Immature natural killer cell (primary cell): Measurements from ENCODE around the gene PKNOX2. TPM values are rescaled to one million over a fixed set of nuclear protein-coding genes. Genes with fewer than 3 reads are reported as not detected.

Experiments used
- DNase-seq, 3 donors: peaks; one replicate each; pipeline ENCODE4 v3.0.0; 2022; ENCODE audit warnings: mixed read lengths in 1 of 3
- H3K27ac Mint-ChIP-seq, 6 donors: one replicate each; pipeline ENCODE4 v1.8.0; 2020; ENCODE audit warnings: mixed read lengths in 6 of 6, mild to moderate bottlenecking in 5 of 6, inconsistent platforms in 4 of 6, moderate library complexity in 3 of 6
- H3K27me3 Mint-ChIP-seq, 3 donors: one replicate each; pipeline ENCODE4 v1.8.0; 2020 to 2021; ENCODE audit warnings: low read depth in 3 of 3, mild to moderate bottlenecking in 3 of 3, mixed read lengths in 3 of 3, moderate library complexity in 3 of 3, inconsistent platforms in 1 of 3
- H3K36me3 Mint-ChIP-seq, 3 donors: one replicate each; pipeline ENCODE4 v1.8.0; 2020; ENCODE audit warnings: mixed read lengths in 3 of 3, inconsistent platforms in 2 of 3, mild to moderate bottlenecking in 2 of 3
- H3K4me1 Mint-ChIP-seq, 2 donors: one replicate each; pipeline ENCODE4 v1.8.0; 2020; ENCODE audit warnings: inconsistent platforms in 2 of 2, mild to moderate bottlenecking in 2 of 2, mixed read lengths in 2 of 2, moderate library complexity in 1 of 2
- H3K4me3 Mint-ChIP-seq, 5 donors: one replicate each; pipeline ENCODE4 v1.8.0; 2020; ENCODE audit warnings: mild to moderate bottlenecking in 5 of 5, mixed read lengths in 5 of 5, inconsistent platforms in 3 of 5, moderate library complexity in 3 of 5
- H3K9me3 Mint-ChIP-seq, 6 donors: one replicate each; pipeline ENCODE4 v1.8.0; 2020; ENCODE audit warnings: mild to moderate bottlenecking in 6 of 6, mixed read lengths in 6 of 6, inconsistent platforms in 4 of 6, moderate library complexity in 3 of 6
- polyA plus RNA-seq, 3 donors: library from polyadenylated mRNA; unstranded; fragments of 300-500 nt; fragmentation: Illumina TruSeq; gene quantifications; one replicate each; pipeline ENCODE4 v1.2.3, GENCODE V29; 2021

Gene PKNOX2
- polyA plus RNA-seq, 3 donors from 2014 or later, result not detected

DNA sequence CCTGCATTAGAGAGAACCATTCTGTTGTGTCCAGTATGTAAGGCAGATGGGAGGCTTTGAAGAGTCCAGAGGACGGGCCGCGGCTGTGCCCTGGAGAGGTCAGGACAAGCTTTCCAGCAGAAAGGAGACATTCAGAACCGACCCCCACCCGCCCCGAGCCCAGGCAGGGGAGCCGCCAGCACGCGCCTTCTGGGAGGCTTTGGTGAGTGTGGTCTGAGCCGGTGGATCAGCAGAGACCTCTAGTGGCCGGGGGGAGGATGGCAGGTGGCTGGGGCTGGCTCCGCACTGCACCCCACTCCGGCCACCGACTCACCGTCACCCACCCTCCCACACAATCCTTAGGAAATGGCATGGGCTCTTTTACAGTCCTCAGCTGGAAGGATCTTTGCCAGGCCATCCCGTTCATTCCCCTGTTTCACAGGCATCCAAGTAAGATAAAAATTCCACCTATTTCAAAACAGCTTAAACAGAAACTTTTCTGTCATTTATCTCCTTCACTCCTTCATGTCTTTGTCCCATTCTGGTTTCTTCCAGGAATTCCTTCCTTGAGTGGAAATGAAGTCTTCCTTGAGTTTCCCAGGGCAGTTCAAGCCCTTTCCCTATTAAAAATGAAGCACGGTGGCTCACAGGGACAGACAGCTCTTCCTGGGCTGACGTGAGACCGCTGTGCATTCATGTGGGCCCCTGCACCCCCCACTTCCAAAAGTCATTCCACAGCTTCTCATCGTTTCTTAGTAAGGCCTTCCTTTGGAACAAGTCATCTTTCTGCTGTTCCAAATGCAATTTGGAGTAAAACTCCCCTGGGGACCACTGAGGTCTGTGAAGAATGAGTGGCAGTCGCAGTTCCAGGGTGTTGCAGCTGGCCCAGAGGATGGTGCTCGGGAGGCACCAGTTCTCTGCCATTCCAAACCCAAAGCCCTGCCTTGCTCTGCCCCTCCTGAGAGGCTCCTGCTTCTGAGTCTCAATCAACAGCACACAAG, 240.6 kb downstream of the PKNOX2 start:
- Mint-ChIP-seq H3K27ac (no peak overlapping the region), H3K4me3 (peak overlapping the region in 2 of 5 donors; percentile 12 to 53)
- DNase-seq, result peak; percentile 39 to 57 (median 49)

DNA sequence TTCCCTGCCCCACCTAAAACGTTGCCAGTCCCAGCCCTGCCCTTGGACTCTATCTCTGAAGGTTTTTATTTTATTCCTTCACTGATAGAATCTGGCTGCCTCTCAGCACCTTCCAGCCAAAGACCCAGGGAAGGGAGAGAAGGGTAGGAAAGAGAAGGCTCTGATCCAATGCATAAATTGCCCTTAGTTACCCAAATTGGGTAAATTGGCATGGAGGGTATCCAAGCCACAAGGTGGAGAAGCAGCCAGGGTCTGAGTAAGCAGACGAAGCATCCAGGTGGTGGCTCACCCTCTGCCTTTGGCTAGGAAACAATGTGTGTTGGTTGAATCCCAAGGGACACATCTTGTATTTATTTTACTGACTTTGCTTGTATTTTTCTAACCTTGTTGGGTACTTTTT, 242.5 kb downstream of the PKNOX2 start:
- H3K4me1 Mint-ChIP-seq, result peaks cover 6 to 12% of the 10 kb centered on the region in 2 donors
- peaks cover 11 to 32% (median 12%) of the 10 kb centered on the region in 3 donors for H3K27me3 Mint-ChIP-seq
- DNase-seq, result no peak

More for the DNA sequence above, 240.6 kb downstream of the PKNOX2 start:
- Mint-ChIP-seq H3K9me3 (no peaks in the 10 kb centered on the region), H3K4me1 (peaks cover 6 to 12% of the 10 kb centered on the region in 2 donors), H3K27me3 (peaks cover 12 to 41% (median 15%) of the 10 kb centered on the region in 3 donors), H3K36me3 (no peaks in the 10 kb centered on the region)

DNA sequence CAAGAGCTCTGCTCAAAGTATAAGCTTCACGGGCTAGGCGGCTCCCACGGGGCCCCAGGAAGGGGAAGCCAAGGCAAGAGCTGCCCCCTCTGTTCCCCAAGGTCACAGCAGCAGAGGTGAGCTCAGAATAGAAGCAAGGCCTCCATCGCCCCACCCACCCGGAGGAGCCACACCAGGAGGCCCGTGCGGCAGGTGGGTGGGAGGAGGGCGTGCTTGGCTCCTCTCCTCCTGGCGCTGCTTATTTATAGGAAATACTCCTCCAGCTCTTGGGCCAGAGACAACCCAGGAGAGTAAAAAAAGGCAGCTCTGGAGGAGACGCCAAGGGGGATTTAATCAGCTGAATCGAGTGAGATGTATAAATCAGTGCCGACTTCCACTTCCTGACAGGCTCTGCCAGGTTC, 243.8 kb downstream of the PKNOX2 start:
- Mint-ChIP-seq H3K27me3 (peaks cover 11 to 23% (median 13%) of the 10 kb centered on the region in 3 donors), H3K27ac (no peak overlapping the region), H3K4me3 (no peak overlapping the region), H3K9me3 (no peaks in the 10 kb centered on the region), H3K4me1 (peaks cover 6 to 12% of the 10 kb centered on the region in 2 donors), H3K36me3 (no peaks in the 10 kb centered on the region)
- DNase-seq, result no peak

More for the DNA sequence above, 242.5 kb downstream of the PKNOX2 start:
- H3K4me3 Mint-ChIP-seq, result no peak overlapping the region
- H3K36me3 Mint-ChIP-seq, result no peaks in the 10 kb centered on the region
- no peak overlapping the region for H3K27ac Mint-ChIP-seq
- H3K9me3 Mint-ChIP-seq, result no peaks in the 10 kb centered on the region

DNA sequence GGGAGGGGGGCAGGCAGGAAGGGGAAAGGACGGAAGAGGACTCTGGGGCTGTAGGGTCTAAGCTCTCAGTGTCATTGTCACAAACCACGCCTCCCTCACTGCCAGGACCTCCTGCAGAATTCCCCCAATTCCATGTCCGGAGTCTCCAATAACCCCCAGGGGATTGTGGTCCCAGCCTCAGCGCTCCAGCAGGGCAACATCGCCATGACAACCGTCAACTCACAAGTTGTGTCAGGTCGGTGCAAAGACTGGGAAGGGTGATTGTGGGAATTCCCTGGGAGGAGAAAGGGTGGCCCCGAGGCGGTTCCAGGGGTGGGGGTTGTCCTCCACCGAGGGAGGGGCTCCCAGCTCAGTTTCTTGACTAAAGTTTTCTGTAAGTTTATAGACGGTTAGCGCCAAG, 245.5 kb downstream of the PKNOX2 start:
- H3K4me3 Mint-ChIP-seq, result no peak overlapping the region
- H3K36me3 Mint-ChIP-seq, result no peaks in the 10 kb centered on the region
- DNase-seq, result no peak
- peaks cover 9 to 14% (median 11%) of the 10 kb centered on the region in 3 donors for H3K27me3 Mint-ChIP-seq
- no peaks in the 10 kb centered on the region for H3K9me3 Mint-ChIP-seq
- no peak overlapping the region for H3K27ac Mint-ChIP-seq
- H3K4me1 Mint-ChIP-seq, result peaks cover 2 to 4% of the 10 kb centered on the region in 2 donors

DNA sequence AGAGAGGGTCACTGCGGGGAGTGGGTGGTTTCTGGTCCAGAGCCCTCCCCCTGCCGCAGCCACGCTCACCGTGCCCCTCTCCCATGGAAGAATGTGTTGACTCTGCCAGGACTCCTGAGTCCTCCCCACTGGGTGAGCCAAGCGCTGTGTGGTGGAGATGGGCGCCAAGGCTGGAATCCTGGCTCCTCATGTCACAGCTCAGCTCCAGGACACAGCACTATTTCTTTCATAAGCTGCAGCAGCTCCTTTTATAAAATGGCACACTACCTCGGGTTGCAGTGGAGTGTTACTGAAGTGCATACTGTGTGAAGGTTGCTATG, 247.6 kb downstream of the PKNOX2 start:
- no peak for DNase-seq
- Mint-ChIP-seq H3K27me3 (peaks cover 3 to 9% (median 5%) of the 10 kb centered on the region in 3 donors), H3K4me1 (no peaks in the 10 kb centered on the region), H3K4me3 (no peak overlapping the region), H3K36me3 (no peaks in the 10 kb centered on the region), H3K9me3 (no peaks in the 10 kb centered on the region), H3K27ac (no peak overlapping the region)

DNA sequence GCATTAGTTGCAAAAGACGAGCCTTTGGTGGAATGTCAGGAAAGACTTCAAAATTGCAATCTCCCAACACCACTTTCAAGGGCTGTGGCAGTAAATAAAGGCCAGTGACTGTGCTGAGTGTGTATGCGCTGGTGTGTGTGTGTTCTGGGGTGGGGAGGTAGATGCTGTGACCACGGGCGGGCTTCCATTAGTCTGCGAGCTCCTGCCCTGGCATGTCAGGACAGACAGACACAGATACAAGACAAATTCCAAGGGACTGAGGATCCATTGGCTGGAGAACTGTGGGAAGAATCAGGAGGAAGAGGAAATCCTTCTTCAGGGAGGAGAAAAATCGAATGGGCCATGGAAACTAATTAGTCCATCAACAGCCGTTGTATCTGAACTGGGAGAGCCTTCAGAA, 248.0 kb downstream of the PKNOX2 start:
- H3K27ac Mint-ChIP-seq, result no peak overlapping the region
- H3K4me1 Mint-ChIP-seq, result no peaks in the 10 kb centered on the region
- DNase-seq, result no peak
- no peak overlapping the region for H3K4me3 Mint-ChIP-seq
- H3K9me3 Mint-ChIP-seq, result no peaks in the 10 kb centered on the region
- H3K36me3 Mint-ChIP-seq, result no peaks in the 10 kb centered on the region
- peaks cover 3 to 9% (median 5%) of the 10 kb centered on the region in 3 donors for H3K27me3 Mint-ChIP-seq

DNA sequence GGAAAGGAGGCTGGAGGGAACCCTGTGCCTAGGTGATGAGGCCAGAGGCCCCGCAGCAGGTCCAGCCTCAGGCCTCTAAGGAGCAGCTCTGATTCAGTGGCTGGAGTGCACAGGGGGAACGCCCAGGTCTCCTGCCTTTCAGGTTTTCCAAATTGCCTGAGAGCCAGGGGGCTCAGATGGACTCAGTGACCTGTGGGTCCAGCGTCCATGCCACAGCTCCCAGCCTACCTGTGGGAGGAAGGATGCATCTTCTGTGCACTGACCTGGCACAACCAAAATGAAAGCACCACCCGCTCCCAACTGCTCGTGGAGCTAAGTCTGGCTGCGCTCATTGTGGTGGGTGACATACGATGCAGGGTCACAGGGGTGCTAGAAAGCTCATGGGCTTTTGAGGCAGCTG, 248.7 kb downstream of the PKNOX2 start:
- H3K4me3 Mint-ChIP-seq, result no peak overlapping the region
- H3K4me1 Mint-ChIP-seq, result no peaks in the 10 kb centered on the region
- DNase-seq, result no peak
- no peak overlapping the region for H3K27ac Mint-ChIP-seq
- H3K36me3 Mint-ChIP-seq, result no peaks in the 10 kb centered on the region
- H3K9me3 Mint-ChIP-seq, result no peaks in the 10 kb centered on the region
- peaks cover 3 to 7% (median 4%) of the 10 kb centered on the region in 3 donors for H3K27me3 Mint-ChIP-seq

DNA sequence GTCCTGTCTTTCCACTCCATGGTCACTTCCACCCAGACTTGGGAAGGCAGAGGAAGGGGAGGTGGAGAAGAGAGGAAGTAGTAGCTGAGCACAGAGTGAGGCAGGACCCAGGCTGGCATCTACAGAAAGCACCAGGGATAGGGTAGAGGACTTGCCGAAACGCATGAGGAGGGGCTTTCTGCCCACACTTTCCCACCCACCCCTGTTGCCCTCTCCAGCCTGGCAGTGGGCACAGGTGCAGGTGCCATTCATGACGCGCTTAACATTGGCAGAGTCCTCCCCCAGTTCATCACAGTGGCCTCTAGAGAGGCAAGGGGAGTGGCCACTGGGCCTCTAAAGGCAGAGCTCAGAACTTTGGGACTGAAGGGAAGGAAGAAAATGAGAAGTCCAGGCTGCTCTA, 249.6 kb downstream of the PKNOX2 start:
- DNase-seq, result no peak
- H3K4me3 Mint-ChIP-seq, result no peak overlapping the region
- no peaks in the 10 kb centered on the region for H3K9me3 Mint-ChIP-seq
- no peaks in the 10 kb centered on the region for H3K4me1 Mint-ChIP-seq
- H3K27me3 Mint-ChIP-seq, result peaks cover 3 to 6% (median 4%) of the 10 kb centered on the region in 3 donors
- no peak overlapping the region for H3K27ac Mint-ChIP-seq
- H3K36me3 Mint-ChIP-seq, result no peaks in the 10 kb centered on the region

DNA sequence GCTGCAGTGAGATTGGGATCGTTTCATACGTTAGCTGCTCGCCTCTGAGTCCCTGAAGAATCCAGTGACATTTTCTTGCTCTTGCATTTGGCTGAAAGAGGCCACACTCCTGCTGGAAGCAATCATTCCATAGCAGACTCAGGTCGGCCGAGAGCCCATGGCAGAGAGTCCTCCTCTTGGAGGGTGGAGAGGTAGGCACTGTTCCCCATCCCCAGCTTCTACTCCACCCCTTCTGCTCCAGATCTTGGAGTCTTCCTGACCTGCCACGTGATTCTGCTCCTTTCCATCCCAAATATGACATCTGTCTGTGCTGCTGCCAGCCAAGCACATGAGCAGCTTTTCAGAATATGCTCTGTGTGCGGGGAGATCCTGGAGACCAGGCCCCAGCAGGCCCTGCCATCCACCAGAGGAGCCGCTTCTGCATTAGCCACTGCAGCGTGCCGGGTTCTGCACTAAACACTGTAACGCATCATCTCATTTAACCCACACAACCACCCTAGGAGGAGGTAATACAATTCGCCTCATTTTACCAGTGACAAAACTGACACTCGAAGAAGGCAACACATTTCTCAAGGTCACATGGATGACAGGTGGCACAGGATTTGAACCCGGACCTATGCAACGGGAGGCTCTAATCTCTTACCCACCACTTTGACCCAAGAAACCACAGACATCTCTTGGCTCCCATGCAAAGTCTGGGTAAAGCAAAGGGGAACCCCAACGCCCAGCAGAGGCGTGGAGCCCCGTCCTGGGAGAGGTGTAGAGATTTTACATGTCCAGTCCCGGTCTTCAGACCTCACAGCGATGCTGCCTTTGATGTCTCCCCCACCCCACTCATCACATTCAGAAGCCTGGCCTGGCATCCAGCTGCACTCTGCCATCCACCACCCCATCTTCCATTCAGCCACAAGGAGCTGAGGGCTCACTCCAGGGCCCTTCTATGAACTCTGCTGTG, 252.7 kb downstream of the PKNOX2 start:
- no peak overlapping the region for H3K27ac Mint-ChIP-seq
- no peaks in the 10 kb centered on the region for H3K36me3 Mint-ChIP-seq
- H3K4me1 Mint-ChIP-seq, result no peaks in the 10 kb centered on the region
- H3K4me3 Mint-ChIP-seq, result no peak overlapping the region
- peaks cover 0 to 5% (median 4%) of the 10 kb centered on the region in 3 donors for H3K27me3 Mint-ChIP-seq
- H3K9me3 Mint-ChIP-seq, result no peaks in the 10 kb centered on the region
- no peak for DNase-seq

DNA sequence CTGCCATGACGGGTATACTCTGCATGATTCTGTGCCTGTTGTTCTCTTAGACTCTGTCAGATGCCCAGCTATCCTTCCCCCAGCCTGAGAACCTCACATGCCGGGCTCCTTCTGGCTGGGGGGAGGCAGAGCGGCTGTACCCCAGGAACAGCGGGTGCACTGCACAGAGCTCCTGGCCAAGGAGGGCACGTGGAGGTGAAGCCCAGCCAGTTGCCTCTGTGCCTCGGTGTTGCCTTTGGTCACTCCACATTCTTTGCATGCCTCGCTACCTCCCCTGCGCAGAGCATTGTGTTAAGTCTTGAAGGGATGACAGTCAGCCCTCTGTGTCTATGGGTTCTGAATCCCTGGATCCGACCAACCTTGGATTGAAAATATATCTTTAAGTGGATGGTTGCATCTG, 253.8 kb downstream of the PKNOX2 start:
- Mint-ChIP-seq H3K36me3 (no peaks in the 10 kb centered on the region), H3K4me1 (no peaks in the 10 kb centered on the region), H3K9me3 (no peaks in the 10 kb centered on the region), H3K27ac (no peak overlapping the region), H3K27me3 (peaks cover 0 to 4% (median 2%) of the 10 kb centered on the region in 3 donors), H3K4me3 (no peak overlapping the region)
- DNase-seq, result no peak

DNA sequence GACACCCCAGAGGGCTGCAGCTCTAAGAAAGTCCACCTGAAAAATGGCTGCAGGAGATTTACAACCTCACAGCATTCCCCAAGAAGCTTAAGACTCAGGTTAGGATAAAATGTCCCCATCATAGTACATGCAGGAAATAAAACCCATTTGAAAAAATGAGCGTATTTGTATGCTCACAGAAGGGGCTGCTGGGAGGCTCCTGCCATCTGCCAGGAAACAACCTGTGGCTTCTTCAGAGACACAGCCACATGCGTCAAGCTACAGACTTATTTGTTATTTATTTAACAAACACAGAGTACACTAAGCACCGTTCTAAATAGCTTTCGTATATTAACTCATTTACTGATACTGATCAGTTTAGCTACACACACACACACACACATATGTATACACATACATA, 258.1 kb downstream of the PKNOX2 start:
- Mint-ChIP-seq H3K27me3 (peaks cover 1 to 4% (median 3%) of the 10 kb centered on the region in 3 donors), H3K27ac (no peak overlapping the region), H3K4me1 (no peaks in the 10 kb centered on the region), H3K36me3 (no peaks in the 10 kb centered on the region), H3K9me3 (peaks cover 0 to 1% (median 0%) of the 10 kb centered on the region in 6 donors), H3K4me3 (no peak overlapping the region)
- DNase-seq, result no peak

DNA sequence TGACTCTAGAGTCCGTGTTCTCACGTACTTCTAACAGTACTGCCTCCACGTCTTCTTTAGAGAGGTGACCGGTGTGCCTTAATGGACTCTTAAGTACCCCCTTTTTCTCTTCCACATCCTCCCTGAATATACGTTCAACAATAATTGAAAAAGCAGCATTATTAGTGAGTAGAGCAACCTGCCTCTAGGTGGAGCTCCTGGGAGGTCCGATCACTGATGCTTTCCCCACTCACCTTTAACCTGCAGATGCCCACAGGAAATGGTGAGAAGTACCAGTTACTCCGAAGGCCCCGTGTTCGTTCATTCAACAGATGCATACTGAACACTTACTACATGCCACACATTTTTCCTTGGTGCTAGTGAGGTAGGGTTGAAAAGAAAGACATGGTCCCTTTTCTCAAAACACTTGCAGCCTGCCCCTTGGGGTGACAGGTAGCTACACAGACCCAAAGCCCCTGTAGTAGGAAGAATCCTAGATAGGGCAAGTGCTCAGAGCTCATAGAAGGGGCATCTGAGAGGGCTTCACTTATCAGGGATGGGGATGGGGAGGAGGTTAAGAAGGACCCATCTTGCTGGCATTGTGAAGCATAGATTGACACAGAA, 258.8 kb downstream of the PKNOX2 start:
- Mint-ChIP-seq H3K9me3 (peaks cover 0 to 1% (median 0%) of the 10 kb centered on the region in 6 donors), H3K36me3 (no peaks in the 10 kb centered on the region), H3K27ac (peak overlapping the region in 1 of 6 donors; percentile 36), H3K27me3 (peaks cover 1 to 4% (median 3%) of the 10 kb centered on the region in 3 donors), H3K4me1 (no peaks in the 10 kb centered on the region), H3K4me3 (no peak overlapping the region)
- DNase-seq, result peak in 1 of 3 donors; percentile 17

DNA sequence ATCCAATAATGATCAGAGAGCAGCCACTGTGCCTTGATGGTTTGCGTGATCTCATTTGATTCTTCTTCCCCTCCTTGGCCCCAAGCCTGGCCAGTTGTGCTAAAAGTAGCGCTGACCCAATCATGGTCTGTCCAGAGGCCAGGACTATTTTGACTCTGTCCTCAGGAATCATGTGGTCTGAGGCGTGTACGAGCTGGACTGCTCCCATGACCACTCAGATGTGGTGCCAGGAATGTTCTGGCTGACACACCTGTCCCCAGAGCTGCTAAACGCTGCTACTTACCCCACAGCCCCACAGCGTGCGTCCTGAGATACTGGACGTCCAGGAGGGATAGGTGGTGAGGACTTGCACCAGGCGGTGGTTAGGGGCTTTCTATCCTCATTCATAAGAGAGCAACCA, 261.1 kb downstream of the PKNOX2 start:
- no peaks in the 10 kb centered on the region for H3K36me3 Mint-ChIP-seq
- no peaks in the 10 kb centered on the region for H3K4me1 Mint-ChIP-seq
- H3K4me3 Mint-ChIP-seq, result no peak overlapping the region
- peaks cover 1 to 6% (median 3%) of the 10 kb centered on the region in 3 donors for H3K27me3 Mint-ChIP-seq
- H3K27ac Mint-ChIP-seq, result no peak overlapping the region
- peaks cover 0 to 1% (median 0%) of the 10 kb centered on the region in 6 donors for H3K9me3 Mint-ChIP-seq
- DNase-seq, result no peak
